Body of pancreas (tissue), 4 donors: ENCODE results near the gene ROBO1. TPM values are rescaled to one million over a fixed set of nuclear protein-coding genes. Genes with fewer than 3 reads are reported as not detected.

ENCODE experiments used
- ATAC-seq: fragments of 150-250 bp; one replicate; pipeline ENCODE4 v1.9.1; 2016
- DNase-seq, 4 donors: peaks; one replicate each; pipeline ENCODE4 v3.0.0-alpha.2; 2019
- H3K27ac ChIP-seq, 4 donors: fragments of 200-600 bp; sonication (generic); 1 replicate in 3 of 4; 2 replicates in 1 of 4; pipeline versions ENCODE4 v1.5.1 to v1.6.1; 2016 to 2019; ENCODE audit warnings: mild to moderate bottlenecking in 1 of 4, mixed read lengths in 1 of 4, moderate library complexity in 1 of 4
- H3K27me3 ChIP-seq, 2 donors: fragments of 200-600 bp; sonication (generic); one replicate each; pipeline ENCODE4 v1.6.0; 2016; ENCODE audit warnings: mild to moderate bottlenecking in 1 of 2
- H3K36me3 ChIP-seq, 2 donors: fragments of 200-600 bp; sonication (generic); replicated peaks in 1 of 2; 2 replicates each; pipeline ENCODE4 v1.5.1; 2016; ENCODE audit warnings: low read depth in 2 of 2; ENCODE audit not compliant: insufficient read depth in 1 of 2
- H3K4me1 ChIP-seq: fragments of 200-600 bp; sonication (generic); one replicate; pipeline ENCODE4 v1.6.0; 2016
- H3K4me3 ChIP-seq, 2 donors: fragments of 200-600 bp; sonication (generic); 1 replicate in 1 of 2; 2 replicates in 1 of 2; pipeline ENCODE4 v1.5.1; 2016 to 2019
- H3K9me3 ChIP-seq, 3 donors: fragments of 200-600 bp; sonication (generic); 1 replicate in 2 of 3; 2 replicates in 1 of 3; pipeline ENCODE4 v1.5.1; 2016
- CTCF ChIP-seq, 7 experiments: fragments of 450-650 bp in 4 of 7; fragments of 200-600 bp in 3 of 7; sonication (generic) in 3 of 7; IDR thresholded peaks; one replicate each; pipeline ENCODE4 v1.5.1; 2016 to 2019; ENCODE audit warnings: antibody characterized with exemption in 7 of 7
- POLR2A ChIP-seq, 3 donors: fragments of 450-650 bp; IDR thresholded peaks; one replicate each; pipeline ENCODE4 v1.6.1; 2016; ENCODE audit warnings: antibody characterized with exemption in 3 of 3, mild to moderate bottlenecking in 2 of 3
- WGBS, 2 donors: methylation state at CpG; one replicate each; pipeline ENCODE4 v1.1.5; 2017; 5-methylcytosine and 5-hydroxymethylcytosine counted together
- intact Hi-C: fragments of 100-400 bp; cut with DNase I; formaldehyde crosslinking; loops from one replicate; pipeline ENCODE4 v1.15.1; 2023
- total RNA-seq, 2 donors: library from RNA; depleted of rRNA; stranded (reverse); fragments of >200 nt; gene quantifications; one replicate each; pipeline ENCODE4 v1.1.0, GENCODE V29; 2016

Gene ROBO1
- total RNA-seq, 2 donors from 2014 or later, result 3.9 to 9.9 TPM

GRCh38 chr3:78670746-78671145 lies 1097.1 kb downstream of the ROBO1 start:
- TF ChIP-seq CTCF (IDR thresholded peaks at IDR 0.05), result no peak
- TF ChIP-seq POLR2A (IDR thresholded peaks at IDR 0.05), result no peak
- no peak for DNase-seq
- intact Hi-C loops, result loop anchor here (5.0 kb wide), 1 partner anchor 377 kb away; no protein-coding TSS in a partner anchor
- Histone ChIP-seq H3K36me3 (no peaks in the 10 kb centered on the region), H3K9me3 (no peaks in the 10 kb centered on the region), H3K27me3 (no peaks in the 10 kb centered on the region), H3K4me1 (no peaks in the 10 kb centered on the region), H3K4me3 (no peak overlapping the region), H3K27ac (no peak overlapping the region)
- no peak for ATAC-seq
- 67 to 74% methylated on average over 4 of the region's 4 CpGs for WGBS, 2 donors

- Histone ChIP-seq H3K36me3 (no peaks in the 10 kb centered on the region), H3K4me1 (no peaks in the 10 kb centered on the region), H3K27me3 (no peaks in the 10 kb centered on the region), H3K9me3 (no peaks in the 10 kb centered on the region), H3K4me3 (no peak overlapping the region), H3K27ac (no peak overlapping the region)
- DNase-seq, result no peak
- no peak for TF ChIP-seq CTCF (IDR thresholded peaks at IDR 0.05)
- TF ChIP-seq POLR2A (IDR thresholded peaks at IDR 0.05), result no peak
- no peak for ATAC-seq
- WGBS, 2 donors, result 65 to 74% methylated on average over 7 of the region's 7 CpGs
- intact Hi-C loops, result loop anchor here (5.0 kb wide), 1 partner anchor 377 kb away; no protein-coding TSS in a partner anchor
Observed at GRCh38 chr3:78670094-78670493, 1097.7 kb downstream of the ROBO1 start.

GRCh38 chr3:78668302-78668701 lies 1099.5 kb downstream of the ROBO1 start:
- 18 to 52% methylated on average over 2 of the region's 2 CpGs for WGBS, 2 donors
- intact Hi-C loops, result loop anchor here (10.0 kb wide), 1 partner anchor 696 kb away; no protein-coding TSS in a partner anchor
- H3K4me1 ChIP-seq, result no peaks in the 10 kb centered on the region
- H3K27me3 ChIP-seq, result no peaks in the 10 kb centered on the region
- no peaks in the 10 kb centered on the region for H3K36me3 ChIP-seq
- H3K27ac ChIP-seq, result no peak overlapping the region
- no peak overlapping the region for H3K4me3 ChIP-seq
- no peaks in the 10 kb centered on the region for H3K9me3 ChIP-seq
- ATAC-seq (no peak), DNase-seq (no peak)
- TF ChIP-seq CTCF (IDR thresholded peaks at IDR 0.05), result no peak
- no peak for TF ChIP-seq POLR2A (IDR thresholded peaks at IDR 0.05)

GRCh38 chr3:78666470-78666800 lies 1101.4 kb downstream of the ROBO1 start:
- Histone ChIP-seq H3K9me3 (no peaks in the 10 kb centered on the region), H3K27me3 (no peaks in the 10 kb centered on the region), H3K4me3 (no peak overlapping the region), H3K4me1 (no peaks in the 10 kb centered on the region), H3K27ac (no peak overlapping the region), H3K36me3 (no peaks in the 10 kb centered on the region)
- DNase-seq, result no peak
- no peak for TF ChIP-seq POLR2A (IDR thresholded peaks at IDR 0.05)
- TF ChIP-seq CTCF (IDR thresholded peaks at IDR 0.05), result no peak
- WGBS, 2 donors, result 7 to 28% methylated on average over 1 of the region's 1 CpG
- no peak for ATAC-seq
- intact Hi-C loops, result loop anchor here (10.0 kb wide), 1 partner anchor 698 kb away; no protein-coding TSS in a partner anchor

GRCh38 chr3:78665776-78666469 lies 1101.9 kb downstream of the ROBO1 start:
- Histone ChIP-seq H3K27me3 (no peaks in the 10 kb centered on the region), H3K4me1 (no peaks in the 10 kb centered on the region), H3K27ac (no peak overlapping the region), H3K36me3 (no peaks in the 10 kb centered on the region), H3K4me3 (no peak overlapping the region), H3K9me3 (no peaks in the 10 kb centered on the region)
- ATAC-seq, result no peak
- intact Hi-C loops, result loop anchor here (10.0 kb wide), 1 partner anchor 699 kb away; no protein-coding TSS in a partner anchor
- no peak for TF ChIP-seq POLR2A (IDR thresholded peaks at IDR 0.05)
- TF ChIP-seq CTCF (IDR thresholded peaks at IDR 0.05), result no peak
- WGBS, 2 donors, result 60 to 74% methylated on average over 11 of the region's 11 CpGs
- no peak for DNase-seq
